Lower leg skin (tissue), 4 donors: ENCODE results near the gene LZTFL1. TPM values are rescaled to one million over a fixed set of nuclear protein-coding genes. Genes with fewer than 3 reads are reported as not detected.

ENCODE experiments used
- DNase-seq, 2 donors: peaks; one replicate each; pipeline ENCODE4 v3.0.0-alpha.2; 2019; ENCODE audit warnings: low spot score in 2 of 2
- H3K4me3 ChIP-seq: fragments of 200-600 bp; sonication (generic); 2 replicates; pipeline ENCODE4 v1.5.1; 2017; ENCODE audit warnings: mild to moderate bottlenecking, low read depth; ENCODE audit not compliant: poor library complexity, severe bottlenecking
- CTCF ChIP-seq, 3 donors: fragments of 450-650 bp; IDR thresholded peaks; one replicate each; pipeline ENCODE4 v1.5.1; 2016; ENCODE audit warnings: antibody characterized with exemption in 3 of 3, mild to moderate bottlenecking in 3 of 3, moderate library complexity in 2 of 3
- POLR2A ChIP-seq, 2 donors: fragments of 450-650 bp; IDR thresholded peaks; one replicate each; pipeline ENCODE4 v1.6.1; 2016 to 2017; ENCODE audit warnings: antibody characterized with exemption in 2 of 2, mild to moderate bottlenecking in 1 of 2, moderate library complexity in 1 of 2
- WGBS, 2 donors: methylation state at CpG; one replicate each; pipeline ENCODE4 v1.1.5; 2018; 5-methylcytosine and 5-hydroxymethylcytosine counted together
- intact Hi-C: fragments of 100-400 bp; cut with DNase I; formaldehyde crosslinking; loops from one replicate; pipeline ENCODE4 v1.15.0; 2023; ENCODE audit warnings: low total_unique reads
- total RNA-seq, 4 donors: library from RNA; depleted of rRNA; stranded (reverse); fragments of >200 nt; gene quantifications; one replicate each; pipeline ENCODE4 v1.1.0, GENCODE V29; 2016

The LZTFL1 gene
- total RNA-seq, 4 donors from 2014 or later: 15.2 to 24.1 (median 18.5) TPM

GRCh38 chr3:45776611-45777010, 65.3 kb downstream of the LZTFL1 start:
- peak in 1 of 2 donors; percentile 80 for DNase-seq
- WGBS, 2 donors: 81 to 82% methylated on average over 8 of the region's 8 CpGs
- intact Hi-C loops: no loop called here
- H3K4me3 ChIP-seq: no peak overlapping the region
- TF ChIP-seq POLR2A (IDR thresholded peaks at IDR 0.05) (no peak), CTCF (IDR thresholded peaks at IDR 0.05) (no peak)

GRCh38 chr3:45776301-45776595, 65.7 kb downstream of the LZTFL1 start:
- intact Hi-C loops: no loop called here
- TF ChIP-seq POLR2A (IDR thresholded peaks at IDR 0.05) (no peak), CTCF (IDR thresholded peaks at IDR 0.05) (no peak)
- H3K4me3 ChIP-seq: no peak overlapping the region
- DNase-seq: peak in 1 of 2 donors; percentile 68
- WGBS, 2 donors: 61 to 93% methylated on average over 3 of the region's 3 CpGs

- peak in 1 of 2 donors; percentile 75 for DNase-seq
- WGBS, 2 donors: 89 to 95% methylated on average over 14 to 17 of the region's 17 CpGs
- no peak for TF ChIP-seq CTCF (IDR thresholded peaks at IDR 0.05)
- no peak for TF ChIP-seq POLR2A (IDR thresholded peaks at IDR 0.05)
- intact Hi-C loops: no loop called here
- no peak overlapping the region for H3K4me3 ChIP-seq
Measured at GRCh38 chr3:45775571-45776300, 66.2 kb downstream of the LZTFL1 start.

DNA sequence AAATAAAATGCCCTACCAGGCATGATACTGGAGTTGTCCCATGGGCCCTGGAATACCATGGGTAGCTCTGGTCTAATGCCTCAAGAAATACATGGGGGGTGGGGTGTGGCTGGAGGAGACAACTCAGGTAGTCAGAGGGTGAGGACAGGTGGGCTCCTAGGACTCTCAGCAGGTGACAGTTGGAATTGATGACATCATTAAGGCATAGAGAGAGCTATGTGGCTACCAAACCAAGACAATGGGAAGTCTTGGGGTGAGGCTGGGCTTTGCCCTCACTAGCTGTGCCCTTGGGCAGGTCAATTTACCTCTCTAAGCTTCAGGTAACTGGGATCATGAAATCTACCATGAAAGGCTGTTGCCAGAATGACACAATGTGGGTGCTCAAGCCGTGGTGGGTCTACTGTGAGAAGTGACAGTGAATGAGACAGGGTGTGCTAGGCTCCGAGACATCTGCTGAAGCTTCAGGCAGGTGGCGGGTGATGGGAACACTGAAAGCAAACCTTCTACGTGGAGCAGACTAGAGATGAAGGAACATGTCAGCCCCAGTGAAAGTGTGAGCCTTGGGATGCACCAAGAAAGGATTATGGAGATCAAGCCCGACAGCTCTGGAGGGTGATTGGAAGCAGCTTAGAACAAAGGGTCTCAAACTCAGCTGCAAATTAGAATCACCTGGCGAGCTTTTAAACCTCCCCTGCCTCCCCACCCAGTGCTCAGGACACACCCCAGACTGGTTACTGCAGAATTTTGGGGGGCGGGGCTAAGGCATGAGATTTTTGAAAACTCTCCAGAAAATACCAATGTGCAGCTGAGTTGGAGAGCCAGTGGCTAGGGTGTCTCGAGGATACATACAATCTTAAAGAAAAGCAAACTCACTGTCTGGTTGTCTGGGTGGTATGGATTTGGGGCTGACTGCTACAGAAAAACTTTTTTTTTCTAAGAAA, 67.1 kb downstream of the LZTFL1 start:
- 48 to 58% methylated on average over 8 of the region's 8 CpGs for WGBS, 2 donors
- intact Hi-C loops: no loop called here
- TF ChIP-seq CTCF (IDR thresholded peaks at IDR 0.05) (no peak), POLR2A (IDR thresholded peaks at IDR 0.05) (no peak)
- H3K4me3 ChIP-seq: no peak overlapping the region
- DNase-seq: peak in 1 of 2 donors; percentile 75

DNA sequence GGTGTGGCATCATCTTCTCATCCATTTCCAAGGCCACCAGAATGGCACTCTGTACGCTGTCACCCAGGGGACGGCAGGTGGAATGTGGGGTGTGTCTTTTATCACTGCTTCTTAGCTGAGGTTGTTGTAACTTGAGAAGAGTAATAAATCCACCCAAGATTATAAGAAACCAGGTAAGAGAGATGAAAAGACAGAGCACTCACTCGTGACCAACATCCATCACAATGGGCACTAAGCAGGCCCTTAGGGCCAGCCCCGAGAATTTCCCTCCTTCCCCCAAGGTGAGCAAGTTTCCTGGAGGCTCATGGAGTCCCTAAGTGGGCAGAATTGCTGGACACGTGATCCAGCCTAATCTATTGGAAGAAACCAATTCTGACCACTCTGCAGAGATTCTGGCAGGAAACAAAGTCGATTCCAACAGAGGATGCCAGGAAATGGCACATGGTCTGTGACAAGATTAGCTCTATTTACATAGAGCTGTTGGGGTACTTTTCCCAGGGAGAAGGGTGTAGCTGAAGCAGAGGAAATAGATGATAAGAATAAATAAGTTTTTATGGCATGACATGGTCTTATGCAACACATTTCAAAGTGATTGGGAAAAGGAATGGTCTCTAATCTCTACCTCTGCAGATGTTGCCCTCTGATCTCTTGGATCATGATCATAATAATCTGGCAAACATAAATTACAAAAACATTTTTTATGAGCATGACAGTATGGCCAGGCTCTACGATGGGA, 68.0 kb downstream of the LZTFL1 start:
- intact Hi-C loops: no loop called here
- TF ChIP-seq CTCF (IDR thresholded peaks at IDR 0.05) (no peak), POLR2A (IDR thresholded peaks at IDR 0.05) (no peak)
- peak in 1 of 2 donors; percentile 20 for DNase-seq
- no peak overlapping the region for H3K4me3 ChIP-seq
- 54 to 57% methylated on average over 7 of the region's 7 CpGs for WGBS, 2 donors

Other genes with a start within 250 kb of the LZTFL1 start
- 10 to 100 TPM; 11.6 to 20.8 (median 16.8) TPM for gene LIMD1, start 247.4 kb downstream of the LZTFL1 start, total RNA-seq
- gene SACM1L, start 152.7 kb downstream of the LZTFL1 start, total RNA-seq: 10 to 100 TPM; 23.8 to 34.6 (median 32.1) TPM
- under 1 TPM in 3 of 4 donors, not detected in 1; 0.38 to 0.55 (median 0.44) TPM for gene SLC6A20, start 45.6 kb downstream of the LZTFL1 start, total RNA-seq
- under 1 TPM in 1 of 4 donors, not detected in 3; 0.25 TPM for gene CCR9, start 44.4 kb upstream of the LZTFL1 start, total RNA-seq
- 1 to 10 TPM in 1 of 4 donors, under 1 TPM in 2, not detected in 1; 0.44 to 1.6 (median 0.72) TPM for gene CXCR6, start 101.3 kb upstream of the LZTFL1 start, total RNA-seq
- 10 to 100 TPM; 35.0 to 57.0 (median 51.3) TPM for gene FYCO1, start 153.7 kb upstream of the LZTFL1 start, total RNA-seq
- 1 to 10 TPM in 3 of 4 donors, under 1 TPM in 1; 0.38 to 8.2 (median 3.0) TPM for gene XCR1, start 185.4 kb upstream of the LZTFL1 start, total RNA-seq